Transverse colon (tissue), 3 donors: ENCODE data around the gene ALDH18A1.

Experiments
- POLR2A ChIP-seq: fragments of 450-650 bp; IDR thresholded peaks from one replicate; pipeline ENCODE4 v1.6.1; 2016; ENCODE audit warnings: antibody characterized with exemption, mild to moderate bottlenecking, moderate library complexity
- TF ChIP-seq, protein P1 (sequence below), 5 experiments: fragments of 200-600 bp in 3 of 5; fragments of 450-650 bp in 2 of 5; sonication (generic) in 3 of 5; IDR thresholded peaks; 1 replicate in 2 of 5; 2 replicates in 3 of 5; pipeline ENCODE4 v1.5.1; 2016 to 2017; ENCODE audit warnings: antibody characterized with exemption in 5 of 5, inconsistent platforms in 3 of 5, mild to moderate bottlenecking in 2 of 5, moderate library complexity in 1 of 5

DNA sequence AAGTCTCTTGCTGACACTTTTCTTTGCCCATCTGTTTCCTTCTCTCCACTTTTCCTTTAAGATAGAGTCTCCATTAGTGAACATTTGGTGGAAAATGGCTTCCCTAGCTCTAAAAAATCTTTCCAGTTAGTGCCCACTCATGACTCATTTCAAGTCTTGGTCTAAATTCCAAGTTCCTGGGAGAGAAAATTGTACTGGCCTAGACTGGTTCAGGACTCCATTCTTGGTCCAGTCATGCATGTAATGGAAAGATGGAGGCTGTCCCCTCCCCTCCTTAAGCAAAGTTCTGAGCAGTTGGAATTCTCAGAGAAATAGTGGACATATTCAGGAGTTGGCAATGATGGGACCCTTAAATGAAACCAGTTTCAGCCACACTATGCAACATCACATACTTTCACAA lies 3.8 kb upstream of the ALDH18A1 start:
- no peak for TF ChIP-seq POLR2A
- TF ChIP-seq, protein P1, sequence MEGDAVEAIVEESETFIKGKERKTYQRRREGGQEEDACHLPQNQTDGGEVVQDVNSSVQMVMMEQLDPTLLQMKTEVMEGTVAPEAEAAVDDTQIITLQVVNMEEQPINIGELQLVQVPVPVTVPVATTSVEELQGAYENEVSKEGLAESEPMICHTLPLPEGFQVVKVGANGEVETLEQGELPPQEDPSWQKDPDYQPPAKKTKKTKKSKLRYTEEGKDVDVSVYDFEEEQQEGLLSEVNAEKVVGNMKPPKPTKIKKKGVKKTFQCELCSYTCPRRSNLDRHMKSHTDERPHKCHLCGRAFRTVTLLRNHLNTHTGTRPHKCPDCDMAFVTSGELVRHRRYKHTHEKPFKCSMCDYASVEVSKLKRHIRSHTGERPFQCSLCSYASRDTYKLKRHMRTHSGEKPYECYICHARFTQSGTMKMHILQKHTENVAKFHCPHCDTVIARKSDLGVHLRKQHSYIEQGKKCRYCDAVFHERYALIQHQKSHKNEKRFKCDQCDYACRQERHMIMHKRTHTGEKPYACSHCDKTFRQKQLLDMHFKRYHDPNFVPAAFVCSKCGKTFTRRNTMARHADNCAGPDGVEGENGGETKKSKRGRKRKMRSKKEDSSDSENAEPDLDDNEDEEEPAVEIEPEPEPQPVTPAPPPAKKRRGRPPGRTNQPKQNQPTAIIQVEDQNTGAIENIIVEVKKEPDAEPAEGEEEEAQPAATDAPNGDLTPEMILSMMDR (IDR thresholded peaks at IDR 0.05): no peak
